22Rv1 (cell line): ENCODE results near the gene NUMA1.

Experiments
- H3K27ac ChIP-seq: fragments of 450-650 bp; 2 replicates; pipeline ENCODE4 v1.5.1; 2017
- ZFX ChIP-seq: fragments of 450-650 bp; IDR thresholded peaks from 2 replicates; pipeline ENCODE4 v1.6.1; 2017; ENCODE audit warnings: antibody characterized with exemption, borderline replicate concordance
- TF ChIP-seq, protein P1 (sequence below): fragments of 450-650 bp; IDR thresholded peaks from 2 replicates; pipeline ENCODE4 v1.5.1; 2017; ENCODE audit warnings: mild to moderate bottlenecking

NUMA1 gene

DNA sequence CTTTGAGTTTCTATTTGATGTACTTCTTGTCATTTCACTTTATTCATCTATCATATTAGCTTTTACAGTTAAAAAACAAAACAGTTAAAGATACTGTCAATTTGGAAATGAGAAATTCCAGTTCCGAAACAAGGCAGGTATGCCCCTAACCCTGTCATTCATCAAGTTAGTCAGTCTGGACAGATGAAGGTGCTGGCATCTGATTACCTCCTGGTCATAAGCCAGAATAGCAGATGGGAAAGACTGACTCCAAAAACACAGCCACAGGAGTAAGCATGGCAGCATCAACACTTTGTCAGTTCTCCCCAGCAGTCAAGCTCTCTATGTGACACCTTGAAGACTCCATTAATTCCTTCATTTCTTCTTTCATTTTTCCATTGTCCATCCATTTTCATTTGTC is 4.6 kb upstream of the NUMA1 start:
- TF ChIP-seq ZFX: no peak
- TF ChIP-seq, protein P1, sequence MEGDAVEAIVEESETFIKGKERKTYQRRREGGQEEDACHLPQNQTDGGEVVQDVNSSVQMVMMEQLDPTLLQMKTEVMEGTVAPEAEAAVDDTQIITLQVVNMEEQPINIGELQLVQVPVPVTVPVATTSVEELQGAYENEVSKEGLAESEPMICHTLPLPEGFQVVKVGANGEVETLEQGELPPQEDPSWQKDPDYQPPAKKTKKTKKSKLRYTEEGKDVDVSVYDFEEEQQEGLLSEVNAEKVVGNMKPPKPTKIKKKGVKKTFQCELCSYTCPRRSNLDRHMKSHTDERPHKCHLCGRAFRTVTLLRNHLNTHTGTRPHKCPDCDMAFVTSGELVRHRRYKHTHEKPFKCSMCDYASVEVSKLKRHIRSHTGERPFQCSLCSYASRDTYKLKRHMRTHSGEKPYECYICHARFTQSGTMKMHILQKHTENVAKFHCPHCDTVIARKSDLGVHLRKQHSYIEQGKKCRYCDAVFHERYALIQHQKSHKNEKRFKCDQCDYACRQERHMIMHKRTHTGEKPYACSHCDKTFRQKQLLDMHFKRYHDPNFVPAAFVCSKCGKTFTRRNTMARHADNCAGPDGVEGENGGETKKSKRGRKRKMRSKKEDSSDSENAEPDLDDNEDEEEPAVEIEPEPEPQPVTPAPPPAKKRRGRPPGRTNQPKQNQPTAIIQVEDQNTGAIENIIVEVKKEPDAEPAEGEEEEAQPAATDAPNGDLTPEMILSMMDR: no peak
- H3K27ac ChIP-seq: no peak overlapping the region

DNA sequence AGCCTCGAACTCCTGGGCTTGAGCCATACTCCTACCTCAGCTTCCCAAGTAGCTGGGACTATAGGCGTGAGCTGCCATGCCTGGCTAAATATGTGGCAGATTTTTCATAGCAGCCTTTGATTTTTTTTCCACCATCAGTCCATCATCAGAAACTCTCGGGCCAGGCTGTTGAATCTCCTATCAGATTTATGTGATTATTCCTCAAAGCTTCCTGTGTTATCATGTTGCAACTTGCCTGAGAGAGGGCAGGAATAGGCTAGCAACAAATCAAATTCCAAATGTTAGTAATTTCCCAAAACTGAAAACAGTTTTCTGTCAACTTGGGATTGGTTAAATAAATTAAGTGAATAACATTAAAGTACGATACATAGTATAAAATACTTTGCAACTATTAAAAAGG is 3.7 kb upstream of the NUMA1 start:
- peak overlapping the region; percentile 96; the same call in 1 of the 2 replicates for H3K27ac ChIP-seq
- TF ChIP-seq, protein P1: no peak
- TF ChIP-seq ZFX: no peak

DNA sequence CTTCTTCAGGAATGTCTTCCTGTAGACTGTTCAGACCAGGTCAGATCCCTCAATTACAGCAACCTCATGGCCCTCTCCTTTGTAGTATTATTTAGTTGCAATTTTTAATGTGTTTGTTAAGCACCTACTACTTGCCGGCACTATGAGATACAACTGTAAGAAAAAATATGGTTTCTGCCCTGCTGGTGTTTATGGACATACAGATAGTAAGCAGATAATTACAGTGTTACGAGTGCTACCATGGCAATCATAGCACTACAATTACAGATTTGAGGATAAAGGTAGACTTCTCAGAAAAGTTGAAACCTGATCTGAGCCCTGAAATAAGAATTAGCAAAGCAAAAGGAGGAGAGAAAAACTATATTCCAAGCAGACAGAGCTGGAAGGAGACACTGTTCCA is 3.1 kb upstream of the NUMA1 start:
- H3K27ac ChIP-seq: peak overlapping the region; percentile 96
- TF ChIP-seq ZFX: no peak
- TF ChIP-seq, protein P1: no peak

DNA sequence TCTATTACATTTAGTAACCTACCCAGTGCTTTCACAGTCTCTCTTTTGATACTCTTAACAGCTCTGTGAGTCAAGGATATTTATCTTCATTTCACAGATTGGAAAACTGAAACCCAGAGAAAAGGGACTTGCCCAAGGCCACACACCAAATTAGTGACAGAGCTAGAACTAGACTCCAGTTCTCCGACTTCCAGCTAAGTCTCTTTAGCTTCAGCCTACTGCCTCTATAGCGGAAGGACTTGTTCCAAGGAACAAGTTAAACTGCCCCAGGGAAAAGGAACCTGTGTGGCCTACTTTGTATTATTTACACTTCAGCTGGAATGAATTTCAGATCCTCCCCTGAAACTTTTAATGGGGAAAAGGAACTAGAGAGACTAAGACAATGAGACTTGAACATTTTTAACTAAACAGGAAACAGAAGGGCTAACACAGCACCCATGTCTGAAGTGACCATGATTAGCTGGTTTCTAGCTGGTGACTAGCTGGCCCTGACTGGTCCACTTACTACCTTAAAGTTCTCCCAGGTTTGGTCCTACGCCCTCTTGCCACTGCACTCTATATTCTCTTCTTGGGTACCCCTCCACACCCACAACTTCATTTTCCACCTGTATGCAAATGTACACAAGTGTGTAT is 1.6 kb upstream of the NUMA1 start:
- TF ChIP-seq, protein P1: no peak
- no peak for TF ChIP-seq ZFX
- H3K27ac ChIP-seq: peak overlapping the region; percentile 96

DNA sequence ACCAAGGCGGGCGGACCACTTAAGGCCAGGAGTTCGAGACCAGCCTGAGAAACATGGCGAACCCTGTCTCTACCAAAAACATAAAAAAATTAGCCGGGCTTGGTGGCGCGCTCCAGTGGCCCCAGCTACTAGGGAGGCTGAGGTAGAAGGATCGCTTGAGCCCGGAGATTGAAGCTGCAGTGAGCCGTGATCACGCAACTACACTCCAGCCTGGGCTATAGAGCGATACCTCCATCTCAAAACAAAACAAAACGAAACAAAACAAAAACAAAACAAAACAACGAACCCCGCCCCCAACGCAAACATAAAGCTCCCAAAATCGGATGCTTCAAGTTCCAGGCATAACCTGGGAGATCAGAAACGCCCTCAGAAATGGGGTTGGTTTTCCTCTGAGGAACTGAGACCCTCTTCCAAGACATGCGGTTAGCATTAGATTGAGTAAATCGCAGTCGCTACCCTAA is 872 bp upstream of the NUMA1 start:
- TF ChIP-seq ZFX: no peak
- TF ChIP-seq, protein P1: no peak
- peak overlapping the region; percentile 96 for H3K27ac ChIP-seq

DNA sequence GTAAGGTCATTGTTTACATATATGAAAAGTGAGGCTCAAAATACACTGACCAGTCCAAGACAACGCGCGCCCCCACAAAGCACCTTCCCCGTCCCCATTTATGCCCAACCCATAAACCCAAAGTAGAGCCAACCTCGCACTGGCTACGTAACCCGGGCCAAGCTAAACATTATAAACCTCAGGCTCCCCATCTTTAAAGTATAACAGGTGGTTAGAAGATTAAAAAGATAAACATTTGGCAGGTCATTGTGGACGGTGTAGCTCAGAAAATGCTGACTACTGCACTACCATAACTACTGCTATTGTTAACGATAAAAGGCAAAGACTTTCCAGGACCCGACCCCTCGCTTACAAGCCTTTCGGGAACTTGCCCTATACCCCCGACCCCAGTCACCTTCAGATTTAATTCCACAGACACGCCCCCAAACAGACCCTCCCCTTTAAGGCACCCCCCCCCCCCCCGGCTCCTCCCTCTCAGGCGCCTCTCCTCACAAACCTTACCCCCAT is 470 bp downstream of the NUMA1 start:
- H3K27ac ChIP-seq: peak overlapping the region; percentile 96
- TF ChIP-seq ZFX: no peak
- TF ChIP-seq, protein P1: no peak

DNA sequence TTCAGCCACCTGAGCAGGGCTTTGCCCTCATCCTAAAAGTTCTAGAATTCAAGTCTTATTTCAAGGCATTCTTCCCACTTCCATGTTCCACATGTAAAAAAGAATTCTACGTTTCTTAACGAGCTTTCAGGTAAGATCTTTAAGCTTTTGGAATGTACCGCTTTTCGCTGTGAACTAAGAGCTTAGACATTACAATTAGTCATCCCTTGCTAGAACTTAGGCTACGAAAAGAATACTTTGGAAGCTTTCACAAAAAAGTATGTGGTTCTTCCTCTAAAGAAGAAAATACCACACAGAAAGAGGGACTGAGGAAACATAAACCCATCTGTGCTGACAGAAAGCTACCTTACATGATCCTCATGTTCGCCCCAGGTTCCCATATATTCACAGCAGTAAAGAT is 1.9 kb downstream of the NUMA1 start:
- H3K27ac ChIP-seq: peak overlapping the region; percentile 96

More for the DNA sequence above, 1.9 kb downstream of the NUMA1 start:
- TF ChIP-seq, protein P1: no peak
- TF ChIP-seq ZFX: no peak
